IMR-90 (cell line): ENCODE data around the gene FAM241A.

Experiments used
- BHLHE40 ChIP-seq: fragments of 150-350 bp; IDR thresholded peaks from 2 replicates; pipeline ENCODE4 v1.6.1; 2016; ENCODE audit warnings: mild to moderate bottlenecking, low read depth, low read length
- CTCF ChIP-seq: conservative IDR thresholded peaks from 2 replicates; pipeline ENCODE4 v1.5.1; 2012; ENCODE audit warnings: mild to moderate bottlenecking, low read depth, low read length, improper control_type of control experiment
- MAFK ChIP-seq: IDR thresholded peaks from 2 replicates; pipeline ENCODE4 v1.6.1; 2012; ENCODE audit warnings: low read depth, low read length, improper control_type of control experiment
- RAD21 ChIP-seq: IDR thresholded peaks from 2 replicates; pipeline ENCODE4 v1.6.1; 2012; ENCODE audit warnings: low read length, improper control_type of control experiment
- RCOR1 ChIP-seq: IDR thresholded peaks from 2 replicates; pipeline ENCODE4 v1.6.1; 2012; ENCODE audit warnings: mild to moderate bottlenecking, low read length, improper control_type of control experiment; ENCODE audit not compliant: insufficient replicate concordance

GRCh38 chr4:112138538-112138937 lies 6.7 kb upstream of the FAM241A start:
- no peak for TF ChIP-seq CTCF
- TF ChIP-seq RAD21 = no peak
- TF ChIP-seq BHLHE40 = no peak
- TF ChIP-seq RCOR1 = no peak
- TF ChIP-seq MAFK = no peak
